NCI-H524 treated with DMSO at 0.1 percent for 48 hours (cell line): Measurements from ENCODE around the gene MBD6.

ENCODE experiments used
- DNase-seq: peaks from one replicate; lab custom pipeline; 2025; lab: John Stamatoyannopoulos, UW

The MBD6 gene

DNA sequence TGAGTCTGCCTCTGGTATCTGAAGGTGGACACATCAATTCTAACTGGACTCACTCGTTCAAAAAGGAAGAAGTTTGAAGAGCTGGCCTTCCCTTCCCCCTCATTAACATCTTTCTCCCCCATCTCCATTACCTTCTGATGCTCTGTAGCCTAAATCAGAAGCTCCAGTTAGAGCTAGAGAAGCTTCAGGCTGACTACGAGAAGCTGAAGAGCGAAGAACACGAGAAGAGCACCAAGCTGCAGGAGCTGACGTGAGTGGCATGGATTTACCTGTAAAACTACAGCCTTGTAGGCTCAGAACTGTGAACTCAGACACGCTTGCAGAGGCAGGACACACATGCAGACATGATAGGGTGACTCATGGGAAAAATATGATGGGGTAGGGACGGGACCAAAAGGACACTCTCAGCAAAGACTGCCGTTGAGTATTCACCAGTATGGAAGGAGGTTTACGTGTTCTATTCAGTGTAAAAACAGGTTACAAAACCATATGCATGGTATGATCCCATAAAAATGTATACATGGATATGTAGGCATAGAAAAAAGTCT lies 54.1 kb downstream of the MBD6 start:
- no peak for DNase-seq

DNA sequence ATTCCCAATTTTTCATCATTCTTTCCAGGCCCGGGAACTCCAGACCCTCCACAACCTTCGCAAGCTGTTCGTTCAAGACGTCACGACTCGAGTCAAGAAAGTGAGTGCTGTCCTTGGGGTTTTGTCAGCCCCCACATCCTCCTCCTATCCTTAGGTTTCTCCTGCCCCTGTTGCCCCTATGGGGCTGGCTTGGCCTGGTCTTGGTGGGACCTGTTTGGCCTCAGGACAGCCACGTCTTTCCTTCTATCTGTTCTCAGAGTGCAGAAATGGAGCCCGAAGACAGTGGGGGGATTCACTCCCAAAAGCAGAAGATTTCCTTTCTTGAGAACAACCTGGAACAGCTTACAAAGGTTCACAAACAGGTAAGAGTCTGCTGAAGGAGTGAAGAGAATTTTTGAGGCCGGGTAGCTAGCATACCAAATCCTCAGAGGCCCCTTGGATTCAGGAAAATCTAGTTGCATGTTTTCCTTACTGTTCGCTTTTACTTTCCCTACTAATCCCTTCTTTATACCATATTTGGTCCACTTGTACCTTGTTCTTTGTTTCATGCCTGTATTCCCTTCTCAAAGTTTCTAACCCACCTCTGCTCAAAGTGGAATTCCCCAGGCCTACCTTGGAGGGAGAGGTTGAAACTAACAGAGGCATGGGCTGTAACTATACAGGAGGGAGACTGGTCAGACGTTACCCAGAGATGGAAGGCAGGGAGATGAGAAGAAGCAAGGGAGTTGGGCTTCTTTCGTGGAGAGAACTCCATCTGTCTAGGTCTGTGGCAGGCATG lies 55.5 kb downstream of the MBD6 start:
- no peak for DNase-seq

GRCh38 chr12:57579011-57579410 lies 56.4 kb downstream of the MBD6 start:
- no peak for DNase-seq
